H9 (cell line): Measurements from ENCODE around the gene GJD4. TPM values are rescaled to one million over a fixed set of nuclear protein-coding genes. Genes with fewer than 3 reads are reported as not detected.
A peak's percentile ranks its signal among the peaks of the same experiment; 100 is the strongest.

Experiments
- DNase-seq: peaks from one replicate; pipeline ENCODE4 v3.0.0-alpha.2; 2017
- H2AFZ ChIP-seq: one replicate; pipeline ENCODE4 v1.6.1; 2013; ENCODE audit warnings: mild to moderate bottlenecking, low read length, control low read depth, moderate library complexity
- H2AK5ac ChIP-seq: 2 replicates; pipeline ENCODE4 v1.6.1; 2013; ENCODE audit warnings: low read length, control low read depth, mixed read lengths; ENCODE audit not compliant: insufficient read length
- H2BK120ac ChIP-seq: one replicate; pipeline ENCODE4 v1.6.1; 2013; ENCODE audit warnings: low read depth, mild to moderate bottlenecking, low read length, control low read depth, inconsistent platforms; ENCODE audit not compliant: poor library complexity, severe bottlenecking
- H2BK12ac ChIP-seq: 2 replicates; pipeline ENCODE4 v1.6.1; 2013; ENCODE audit warnings: low read length, control low read depth, mixed read lengths, low read depth; ENCODE audit not compliant: insufficient read length
- H2BK15ac ChIP-seq: 2 replicates; pipeline ENCODE4 v1.6.1; 2013; ENCODE audit warnings: low read depth, low read length, control low read depth
- H2BK20ac ChIP-seq: one replicate; pipeline ENCODE4 v1.6.1; 2013; ENCODE audit warnings: low read depth, mild to moderate bottlenecking, low read length, control low read depth, inconsistent platforms; ENCODE audit not compliant: poor library complexity, severe bottlenecking
- H2BK5ac ChIP-seq: 2 replicates; pipeline ENCODE4 v1.6.1; 2013; ENCODE audit warnings: low read length, control low read depth, mixed read lengths; ENCODE audit not compliant: insufficient read length
- H3K14ac ChIP-seq: 2 replicates; pipeline ENCODE4 v1.6.1; 2013; ENCODE audit warnings: low read length, control low read depth; ENCODE audit not compliant: insufficient read depth
- H3K18ac ChIP-seq: 2 replicates; pipeline ENCODE4 v1.6.1; 2013; ENCODE audit warnings: low read depth, mild to moderate bottlenecking, mixed read lengths, low read length, control low read depth; ENCODE audit not compliant: insufficient read length
- H3K23ac ChIP-seq: 2 replicates; pipeline ENCODE4 v1.6.1; 2013; ENCODE audit warnings: low read length, control low read depth, mixed read lengths, low read depth; ENCODE audit not compliant: insufficient read length
- H3K23me2 ChIP-seq: 2 replicates; pipeline ENCODE4 v1.6.1; 2013; ENCODE audit warnings: low read depth, mild to moderate bottlenecking, mixed read lengths, low read length, control low read depth; ENCODE audit not compliant: insufficient read length, poor library complexity, severe bottlenecking
- H3K27ac ChIP-seq: 2 replicates; pipeline ENCODE4 v1.5.1; 2013; ENCODE audit warnings: low read length, control low read depth, mixed read lengths, low read depth; ENCODE audit not compliant: insufficient read length
- H3K27me3 ChIP-seq: 2 replicates; pipeline ENCODE4 v1.6.1; 2013; ENCODE audit warnings: low read length, control low read depth, inconsistent platforms; ENCODE audit not compliant: insufficient read depth
- H3K4ac ChIP-seq: 2 replicates; pipeline ENCODE4 v1.6.1; 2013; ENCODE audit warnings: low read depth, mild to moderate bottlenecking, control low read depth, inconsistent platforms, low read length, moderate library complexity
- H3K4me1 ChIP-seq: 2 replicates; pipeline ENCODE4 v1.6.1; 2013; ENCODE audit warnings: low read length, control low read depth, inconsistent platforms; ENCODE audit not compliant: insufficient read depth
- H3K4me2 ChIP-seq: 2 replicates; pipeline ENCODE4 v1.6.1; 2013; ENCODE audit warnings: low read length, control low read depth, mixed read lengths; ENCODE audit not compliant: insufficient read length, insufficient read depth
- H3K56ac ChIP-seq: 2 replicates; pipeline ENCODE4 v1.6.1; 2013; ENCODE audit warnings: low read depth, mild to moderate bottlenecking, mixed read lengths, low read length, control low read depth; ENCODE audit not compliant: insufficient read length
- H3K79me1 ChIP-seq: 2 replicates; pipeline ENCODE4 v1.6.1; 2013; ENCODE audit warnings: low read depth, mild to moderate bottlenecking, moderate library complexity, low read length, control low read depth, inconsistent platforms; ENCODE audit not compliant: insufficient read depth, poor library complexity, severe bottlenecking
- H3K79me2 ChIP-seq: 2 replicates; pipeline ENCODE4 v1.6.1; 2013; ENCODE audit warnings: low read length, control low read depth, inconsistent platforms; ENCODE audit not compliant: insufficient read depth
- H3K9ac ChIP-seq: 2 replicates; pipeline ENCODE4 v1.6.1; 2013; ENCODE audit warnings: low read length, control low read depth, mixed read lengths; ENCODE audit not compliant: insufficient read length; ENCODE audit errors: extremely low read depth
- H3K9me3 ChIP-seq: one replicate; pipeline ENCODE4 v1.6.1; 2013; ENCODE audit warnings: low read depth, low read length, inconsistent platforms; ENCODE audit not compliant: control insufficient read depth
- H3T11ph ChIP-seq: one replicate; pipeline ENCODE4 v1.6.1; 2013; ENCODE audit warnings: mild to moderate bottlenecking, low read length, control low read depth, inconsistent platforms
- H4K20me1 ChIP-seq: one replicate; pipeline ENCODE4 v1.6.1; 2013; ENCODE audit not compliant: control insufficient read depth, insufficient read length, insufficient read depth
- H4K5ac ChIP-seq: 2 replicates; pipeline ENCODE4 v1.6.1; 2013; ENCODE audit warnings: low read depth, mild to moderate bottlenecking, mixed read lengths, low read length, control low read depth; ENCODE audit not compliant: insufficient read length
- H4K8ac ChIP-seq: replicated peaks from 2 replicates; pipeline ENCODE4 v1.6.1; 2013; ENCODE audit warnings: low read length, control low read depth, mixed read lengths, low read depth; ENCODE audit not compliant: insufficient read length
- H4K91ac ChIP-seq: 2 replicates; pipeline ENCODE4 v1.6.1; 2013; ENCODE audit warnings: low read depth, mild to moderate bottlenecking, moderate library complexity, mixed read lengths, low read length, control low read depth; ENCODE audit not compliant: insufficient read length
- H3K27ac Mint-ChIP-seq, 3 experiments: 2 replicates in 2 of 3; 3 replicates in 1 of 3; pipeline ENCODE4 v1.8.0; 2020 to 2021; ENCODE audit warnings: mixed read lengths in 3 of 3, mild to moderate bottlenecking in 1 of 3, moderate library complexity in 1 of 3
- H3K27me3 Mint-ChIP-seq: 2 replicates; pipeline ENCODE4 v1.8.0; 2021; ENCODE audit warnings: low read depth, mild to moderate bottlenecking, moderate library complexity, mixed read lengths
- H3K36me3 Mint-ChIP-seq, 3 experiments: 2 replicates in 2 of 3; 3 replicates in 1 of 3; pipeline ENCODE4 v1.8.0; 2020 to 2021; ENCODE audit warnings: low read depth in 3 of 3, mixed read lengths in 3 of 3; ENCODE audit not compliant: insufficient read depth in 1 of 3
- H3K4me1 Mint-ChIP-seq, 2 experiments: 2 replicates each; pipeline ENCODE4 v1.8.0; 2020; ENCODE audit warnings: mixed read lengths in 2 of 2
- H3K4me3 Mint-ChIP-seq, 2 experiments: 2 replicates in 1 of 2; 3 replicates in 1 of 2; pipeline ENCODE4 v1.8.0; 2020 to 2021; ENCODE audit warnings: mild to moderate bottlenecking in 2 of 2, mixed read lengths in 2 of 2, moderate library complexity in 1 of 2
- H3K9me3 Mint-ChIP-seq, 2 experiments: 2 replicates in 1 of 2; 3 replicates in 1 of 2; pipeline ENCODE4 v1.8.0; 2020; ENCODE audit warnings: mild to moderate bottlenecking in 2 of 2, mixed read lengths in 2 of 2, moderate library complexity in 1 of 2
- WGBS: extraction: QIAGEN DNeasy Blood & Tissue Kit; methylation state at CpG from one replicate; pipeline ENCODE4 v1.1.7; 2013; ENCODE audit warnings: missing lambda C conversion rate, low lambda C conversion rate, mixed read lengths; ENCODE audit not compliant: insufficient read length; ENCODE audit errors: extremely low coverage; 5-methylcytosine and 5-hydroxymethylcytosine counted together
- total RNA-seq: library from RNA; stranded (reverse); gene quantifications from 2 replicates; pipeline ENCODE4 v1.2.1, GENCODE V29; 2021
- TF ChIP-seq, protein P1 (sequence below): fragments of 200-600 bp; sonication (generic); conservative IDR thresholded peaks from 3 replicates; pipeline ENCODE4 v1.8.0; 2021; ENCODE audit warnings: antibody characterized with exemption, mild to moderate bottlenecking

The GJD4 gene
- total RNA-seq, 1 experiment from 2014 or later: not detected

- H2AK5ac ChIP-seq: no peak overlapping the region
- Mint-ChIP-seq H3K36me3 (peaks cover under 1 to 8% (median 7%) of the 10 kb centered on the region in 3 experiments; a peak in 5 of 7 replicates), H3K4me1 (peaks cover 24 to 35% of the 10 kb centered on the region in 2 experiments), H3K27ac (peak overlapping the region; percentile 53 to 67 (median 58); a peak in 3 of 7 replicates), H3K27me3 (peaks cover 24% of the 10 kb centered on the region), H3K9me3 (peaks cover under 1 to 4% of the 10 kb centered on the region in 2 experiments; a peak in 3 of 5 replicates), H3K4me3 (peak overlapping the region; percentile 74 to 90)
- no peak overlapping the region for H3K23ac ChIP-seq
- H3K27ac ChIP-seq: no peak overlapping the region
- DNase-seq: no peak
- H3K9ac ChIP-seq: no peak overlapping the region
- H3K4me2 ChIP-seq: peak overlapping the region; percentile 88
- H2BK120ac ChIP-seq: no peak overlapping the region
- H3K79me1 ChIP-seq: no peaks in the 10 kb centered on the region
- TF ChIP-seq, protein P1, sequence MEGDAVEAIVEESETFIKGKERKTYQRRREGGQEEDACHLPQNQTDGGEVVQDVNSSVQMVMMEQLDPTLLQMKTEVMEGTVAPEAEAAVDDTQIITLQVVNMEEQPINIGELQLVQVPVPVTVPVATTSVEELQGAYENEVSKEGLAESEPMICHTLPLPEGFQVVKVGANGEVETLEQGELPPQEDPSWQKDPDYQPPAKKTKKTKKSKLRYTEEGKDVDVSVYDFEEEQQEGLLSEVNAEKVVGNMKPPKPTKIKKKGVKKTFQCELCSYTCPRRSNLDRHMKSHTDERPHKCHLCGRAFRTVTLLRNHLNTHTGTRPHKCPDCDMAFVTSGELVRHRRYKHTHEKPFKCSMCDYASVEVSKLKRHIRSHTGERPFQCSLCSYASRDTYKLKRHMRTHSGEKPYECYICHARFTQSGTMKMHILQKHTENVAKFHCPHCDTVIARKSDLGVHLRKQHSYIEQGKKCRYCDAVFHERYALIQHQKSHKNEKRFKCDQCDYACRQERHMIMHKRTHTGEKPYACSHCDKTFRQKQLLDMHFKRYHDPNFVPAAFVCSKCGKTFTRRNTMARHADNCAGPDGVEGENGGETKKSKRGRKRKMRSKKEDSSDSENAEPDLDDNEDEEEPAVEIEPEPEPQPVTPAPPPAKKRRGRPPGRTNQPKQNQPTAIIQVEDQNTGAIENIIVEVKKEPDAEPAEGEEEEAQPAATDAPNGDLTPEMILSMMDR: no peak
- H3K4me1 ChIP-seq: peaks cover 4% of the 10 kb centered on the region; the same call in 1 of the 2 replicates
- no peak overlapping the region for H2BK5ac ChIP-seq
- H2BK20ac ChIP-seq: no peak overlapping the region
- H3K14ac ChIP-seq: no peak overlapping the region
- no peak overlapping the region for H3K4ac ChIP-seq
- H2AFZ ChIP-seq: no peak overlapping the region
- H2BK15ac ChIP-seq: no peak overlapping the region
- H4K8ac ChIP-seq: no peak overlapping the region
- H3K9me3 ChIP-seq: no peaks in the 10 kb centered on the region
- WGBS: no CpG with 5 or more reads among the region's 17 CpGs
- peaks cover 17% of the 10 kb centered on the region for H3K23me2 ChIP-seq
- peaks cover 8% of the 10 kb centered on the region; the same call in 1 of the 2 replicates for H3K27me3 ChIP-seq
- H4K5ac ChIP-seq: no peak overlapping the region
- no peak overlapping the region for H3K56ac ChIP-seq
- no peak overlapping the region for H3T11ph ChIP-seq
- H2BK12ac ChIP-seq: no peak overlapping the region
- H3K79me2 ChIP-seq: no peaks in the 10 kb centered on the region
- no peak overlapping the region for H4K91ac ChIP-seq
- no peaks in the 10 kb centered on the region for H4K20me1 ChIP-seq
- no peak overlapping the region for H3K18ac ChIP-seq
These were observed 37.6 kb downstream of the GJD4 start for GRCh38 chr10:35642793-35643114.
